Midbrain (tissue), 1 donor: ENCODE results near the gene PLXNB1.
"Not testable (repeated sequence)": the region's sequence is repeated elsewhere in the genome, so short reads cannot be mapped to it uniquely, and the experiment has no call there.

ENCODE experiments used
- DNase-seq: peaks from one replicate; lab custom pipeline; 2025; lab: John Stamatoyannopoulos, UW

Gene PLXNB1, protein sequence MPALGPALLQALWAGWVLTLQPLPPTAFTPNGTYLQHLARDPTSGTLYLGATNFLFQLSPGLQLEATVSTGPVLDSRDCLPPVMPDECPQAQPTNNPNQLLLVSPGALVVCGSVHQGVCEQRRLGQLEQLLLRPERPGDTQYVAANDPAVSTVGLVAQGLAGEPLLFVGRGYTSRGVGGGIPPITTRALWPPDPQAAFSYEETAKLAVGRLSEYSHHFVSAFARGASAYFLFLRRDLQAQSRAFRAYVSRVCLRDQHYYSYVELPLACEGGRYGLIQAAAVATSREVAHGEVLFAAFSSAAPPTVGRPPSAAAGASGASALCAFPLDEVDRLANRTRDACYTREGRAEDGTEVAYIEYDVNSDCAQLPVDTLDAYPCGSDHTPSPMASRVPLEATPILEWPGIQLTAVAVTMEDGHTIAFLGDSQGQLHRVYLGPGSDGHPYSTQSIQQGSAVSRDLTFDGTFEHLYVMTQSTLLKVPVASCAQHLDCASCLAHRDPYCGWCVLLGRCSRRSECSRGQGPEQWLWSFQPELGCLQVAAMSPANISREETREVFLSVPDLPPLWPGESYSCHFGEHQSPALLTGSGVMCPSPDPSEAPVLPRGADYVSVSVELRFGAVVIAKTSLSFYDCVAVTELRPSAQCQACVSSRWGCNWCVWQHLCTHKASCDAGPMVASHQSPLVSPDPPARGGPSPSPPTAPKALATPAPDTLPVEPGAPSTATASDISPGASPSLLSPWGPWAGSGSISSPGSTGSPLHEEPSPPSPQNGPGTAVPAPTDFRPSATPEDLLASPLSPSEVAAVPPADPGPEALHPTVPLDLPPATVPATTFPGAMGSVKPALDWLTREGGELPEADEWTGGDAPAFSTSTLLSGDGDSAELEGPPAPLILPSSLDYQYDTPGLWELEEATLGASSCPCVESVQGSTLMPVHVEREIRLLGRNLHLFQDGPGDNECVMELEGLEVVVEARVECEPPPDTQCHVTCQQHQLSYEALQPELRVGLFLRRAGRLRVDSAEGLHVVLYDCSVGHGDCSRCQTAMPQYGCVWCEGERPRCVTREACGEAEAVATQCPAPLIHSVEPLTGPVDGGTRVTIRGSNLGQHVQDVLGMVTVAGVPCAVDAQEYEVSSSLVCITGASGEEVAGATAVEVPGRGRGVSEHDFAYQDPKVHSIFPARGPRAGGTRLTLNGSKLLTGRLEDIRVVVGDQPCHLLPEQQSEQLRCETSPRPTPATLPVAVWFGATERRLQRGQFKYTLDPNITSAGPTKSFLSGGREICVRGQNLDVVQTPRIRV (N-terminal part only)

GRCh38 chr3:48429960-48430707 lies at the start of gene PLXNB1:
TSS of gene PLXNB1 (minus strand) at chr3:48430086. CDS start at chr3:48424611, 5,475 bp downstream.
- no peak for DNase-seq

- no peak for DNase-seq
These were observed 49.0 kb upstream of the PLXNB1 start for GRCh38 chr3:48478626-48479555.

DNA sequence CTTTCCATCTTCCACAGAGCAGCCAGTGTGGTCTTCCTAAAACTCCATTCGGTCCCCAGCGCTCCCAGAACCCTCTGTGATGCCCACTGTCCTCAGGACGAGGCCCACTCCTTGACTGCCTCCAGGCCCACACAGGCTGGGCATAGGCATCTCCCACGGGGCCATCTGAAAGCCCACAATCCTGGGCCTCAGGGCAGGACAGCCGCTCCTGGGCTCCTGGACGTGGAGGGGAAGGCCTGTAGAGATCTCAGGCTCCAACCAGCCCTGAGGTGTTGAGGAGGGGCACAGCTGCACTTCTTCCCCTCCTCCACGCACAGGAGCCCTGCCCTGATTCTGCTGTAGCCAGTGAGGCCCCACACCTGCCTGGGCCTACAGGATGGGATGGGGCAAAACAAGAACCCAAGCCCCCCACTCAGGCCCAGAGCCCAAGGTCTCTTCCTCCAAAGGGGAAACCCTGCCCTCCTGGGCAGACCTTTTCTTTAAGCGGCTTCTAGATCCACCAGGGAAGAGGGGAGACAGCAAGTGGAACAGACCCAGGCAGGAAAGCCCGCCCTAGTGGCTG lies 48.2 kb upstream of the PLXNB1 start:
- no peak for DNase-seq

DNA sequence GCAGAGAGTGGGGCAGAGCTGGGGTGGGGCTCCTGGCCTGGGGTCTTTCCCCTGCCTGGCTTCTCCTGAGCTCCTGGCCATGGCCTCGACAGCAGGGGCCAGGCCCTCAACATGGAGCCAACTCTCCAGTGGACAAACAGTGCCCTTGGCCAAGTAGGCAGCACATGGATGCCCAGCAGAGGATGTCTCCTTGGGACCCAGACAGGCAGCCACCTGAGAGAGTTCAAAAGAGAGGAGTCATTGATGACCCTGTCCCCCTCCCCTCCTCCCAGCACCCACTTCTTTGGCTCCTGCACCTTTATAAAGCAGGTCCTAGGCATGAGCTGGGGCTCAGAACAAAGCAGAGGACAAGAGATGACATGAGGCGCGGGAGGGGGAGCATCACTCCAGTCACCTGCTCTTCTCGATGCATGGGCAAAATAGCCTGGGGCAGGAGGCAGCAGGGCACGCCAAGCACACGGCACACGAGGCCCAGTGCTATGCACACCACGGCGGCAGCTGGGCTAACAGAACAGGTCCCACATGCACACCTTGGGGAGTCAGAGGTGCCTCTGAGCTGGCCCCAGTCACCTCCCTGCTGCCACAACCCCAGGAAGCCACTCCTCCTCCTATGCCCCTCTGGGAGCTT lies 46.7 kb upstream of the PLXNB1 start:
- DNase-seq: no peak

- DNase-seq: no peak
These were observed 45.3 kb upstream of the PLXNB1 start for GRCh38 chr3:48475188-48475587.

DNA sequence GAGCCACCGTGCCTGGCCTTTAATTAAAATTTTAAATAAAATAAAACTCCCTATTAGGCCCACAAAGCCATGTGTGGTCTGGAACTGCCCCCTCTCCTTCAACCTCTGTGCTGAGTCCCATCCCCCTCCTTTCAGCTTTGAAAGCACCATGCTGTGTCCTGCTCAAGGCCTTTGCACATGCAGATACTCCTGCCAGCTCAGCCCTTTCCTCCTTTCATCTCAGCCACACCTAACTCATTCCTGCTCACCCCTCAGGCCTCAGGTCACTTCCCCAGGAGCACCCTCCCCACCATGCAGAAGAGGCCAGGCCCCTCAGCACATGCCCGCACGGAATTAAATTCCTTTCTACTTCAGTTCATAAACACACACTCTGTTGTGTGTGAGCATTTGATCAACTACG lies 44.7 kb upstream of the PLXNB1 start:
- no peak for DNase-seq

GRCh38 chr3:48474031-48474430 lies 44.1 kb upstream of the PLXNB1 start:
- not testable (repeated sequence) for DNase-seq

- DNase-seq: no peak
These were observed 43.7 kb upstream of the PLXNB1 start for GRCh38 chr3:48473617-48473952.

DNA sequence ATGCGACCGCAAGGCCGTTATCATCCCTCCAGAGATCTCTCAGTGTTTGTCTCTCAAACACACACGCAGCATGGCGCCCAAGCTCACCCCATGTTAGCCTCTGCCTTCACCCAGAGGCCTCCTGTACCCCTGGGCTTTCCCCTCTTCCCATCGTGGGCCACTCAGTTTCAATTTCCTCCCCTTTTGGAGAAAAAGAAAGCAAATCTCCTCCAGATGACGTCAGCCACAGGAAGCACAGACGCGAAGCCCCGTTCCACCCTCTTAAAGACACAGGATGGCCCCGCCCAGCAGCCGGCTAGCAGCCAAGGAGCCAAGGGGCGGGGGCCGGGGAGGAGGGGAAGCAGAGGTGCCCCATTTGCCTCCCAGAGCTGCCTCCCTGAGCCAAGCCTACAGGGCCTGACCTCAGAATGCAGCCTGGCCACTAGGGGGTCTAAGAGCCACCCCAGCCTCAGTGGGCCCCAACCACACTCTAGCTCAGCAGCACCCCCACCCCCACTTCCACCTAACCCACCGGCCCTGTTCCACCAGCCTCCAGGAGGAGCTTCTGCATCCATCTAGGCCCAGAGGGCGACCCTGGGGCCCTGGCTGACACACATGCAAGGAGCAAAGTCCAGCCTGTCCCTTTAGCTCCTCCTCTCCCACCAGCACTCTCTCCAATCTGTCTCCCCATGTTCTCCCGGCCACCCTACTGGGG lies 43.2 kb upstream of the PLXNB1 start:
- peak; percentile 86 for DNase-seq

DNA sequence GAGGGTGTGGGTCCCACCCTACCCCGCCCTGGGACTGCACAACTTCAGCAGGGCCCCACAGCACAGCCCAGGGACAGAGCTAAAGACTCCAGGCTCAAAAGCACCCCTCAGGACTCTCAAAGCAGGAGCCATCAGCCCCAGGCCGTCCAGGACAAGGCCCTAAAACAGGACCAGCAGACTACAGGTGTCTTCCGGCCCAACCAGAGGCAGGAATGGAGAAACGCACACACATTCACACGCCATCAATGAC lies 42.7 kb upstream of the PLXNB1 start:
- no peak for DNase-seq

- DNase-seq: no peak
These were observed 40.4 kb upstream of the PLXNB1 start for GRCh38 chr3:48470286-48470685.

- no peak for DNase-seq
These were observed 39.4 kb upstream of the PLXNB1 start for GRCh38 chr3:48469046-48469915.

DNA sequence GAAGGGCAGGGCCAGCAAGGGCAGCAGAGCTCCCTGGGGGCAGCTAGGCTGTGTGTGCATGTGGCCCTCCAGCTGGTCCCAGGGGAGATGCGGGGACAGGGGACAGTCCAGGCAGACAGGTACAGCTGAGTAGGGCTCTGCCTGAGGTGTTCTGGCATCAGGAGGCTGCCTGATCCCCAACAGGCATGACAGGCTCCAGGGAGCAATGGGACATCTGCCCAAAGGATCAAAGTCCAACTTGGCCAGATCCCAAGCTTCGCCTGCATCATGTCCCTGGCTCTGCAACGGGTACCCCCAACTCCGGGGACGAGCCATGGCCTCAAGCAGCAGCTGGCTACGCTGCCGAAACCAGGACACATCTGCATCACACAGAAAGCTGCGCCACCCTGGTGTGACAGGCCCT lies 38.4 kb upstream of the PLXNB1 start:
- DNase-seq: no peak

GRCh38 chr3:48467473-48468267 lies 37.8 kb upstream of the PLXNB1 start:
- DNase-seq: no peak

DNA sequence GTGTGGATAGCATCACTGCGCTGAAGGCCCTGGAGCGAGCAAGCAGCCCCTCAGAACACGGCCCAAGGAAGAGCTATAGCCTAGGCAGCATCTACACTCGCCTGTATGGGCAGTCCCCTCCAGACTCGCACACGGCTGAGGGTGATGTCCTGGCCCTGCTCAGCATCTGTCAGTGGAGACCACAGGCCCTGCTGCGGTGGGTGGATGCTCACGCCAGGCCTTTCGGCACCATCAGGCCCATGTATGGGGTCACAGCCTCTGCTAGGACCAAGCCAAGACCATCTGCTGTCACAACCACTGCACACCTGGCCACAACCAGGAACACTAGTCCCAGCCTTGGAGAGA lies 37.2 kb upstream of the PLXNB1 start:
- no peak for DNase-seq

DNA sequence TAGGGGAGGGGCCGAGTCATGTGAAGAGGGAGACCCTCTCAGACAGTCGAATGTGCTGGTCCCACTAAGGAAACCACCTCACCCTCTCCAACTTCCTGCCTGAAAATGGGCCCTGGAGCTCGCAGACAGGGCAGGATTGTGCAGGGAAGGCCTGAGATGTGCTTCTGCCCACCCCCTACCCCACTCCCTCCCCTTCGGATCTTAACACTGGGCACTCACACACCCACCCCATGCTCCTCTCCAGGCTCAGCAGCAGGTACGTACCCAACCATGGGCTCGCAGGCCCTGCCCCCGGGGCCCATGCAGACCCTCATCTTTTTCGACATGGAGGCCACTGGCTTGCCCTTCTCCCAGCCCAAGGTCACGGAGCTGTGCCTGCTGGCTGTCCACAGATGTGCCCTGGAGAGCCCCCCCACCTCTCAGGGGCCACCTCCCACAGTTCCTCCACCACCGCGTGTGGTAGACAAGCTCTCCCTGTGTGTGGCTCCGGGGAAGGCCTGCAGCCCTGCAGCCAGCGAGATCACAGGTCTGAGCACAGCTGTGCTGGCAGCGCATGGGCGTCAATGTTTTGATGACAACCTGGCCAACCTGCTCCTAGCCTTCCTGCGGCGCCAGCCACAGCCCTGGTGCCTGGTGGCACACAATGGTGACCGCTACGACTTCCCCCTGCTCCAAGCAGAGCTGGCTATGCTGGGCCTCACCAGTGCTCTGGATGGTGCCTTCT lies 36.7 kb upstream of the PLXNB1 start:
- DNase-seq: no peak
